ENCODE data around the gene SGO1. TPM values are rescaled to one million over a fixed set of nuclear protein-coding genes. Genes with fewer than 3 reads are reported as not detected.
"Not testable (repeated sequence)": the region's sequence is repeated elsewhere in the genome, so short reads cannot be mapped to it uniquely, and the experiment has no call there.

The SGO1 gene
- total RNA-seq, 1 donor, result 0.36 TPM

DNA sequence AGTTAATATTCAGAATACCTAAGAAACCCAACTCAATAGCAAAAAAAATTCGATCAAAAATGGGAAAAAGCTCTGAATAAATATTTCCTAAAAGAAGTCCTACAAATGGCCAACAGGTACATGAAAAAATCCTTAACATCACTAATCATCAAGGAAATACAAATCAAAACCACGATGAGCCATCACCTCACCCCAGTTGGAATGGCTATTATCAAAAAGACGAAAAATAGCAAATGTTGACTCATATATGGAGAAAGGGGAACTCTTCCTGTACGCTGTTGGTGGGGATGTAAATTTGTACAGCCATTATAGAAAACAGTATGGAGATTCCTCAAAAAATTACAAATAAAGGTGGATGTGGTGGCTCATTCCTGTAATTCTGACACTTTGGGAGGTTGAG, 29.6 kb upstream of the SGO1 start:
- Histone ChIP-seq H2AFZ (ENCODE audit: low read length) (no peak overlapping the region), H3K4me2 (ENCODE audit: insufficient read depth, low read length) (no peak overlapping the region), H3K9me3 (ENCODE audit: low read depth, low read length) (no peaks in the 10 kb centered on the region), H3K4me3 (ENCODE audit: insufficient read depth, low read length) (no peak overlapping the region), H3K36me3 (ENCODE audit: insufficient read depth, low read length) (no peaks in the 10 kb centered on the region), H3K27me3 (ENCODE audit: insufficient read depth, low read length) (no peaks in the 10 kb centered on the region), H3K4me1 (ENCODE audit: insufficient read depth, low read length) (no peaks in the 10 kb centered on the region), H3K79me2 (ENCODE audit: insufficient read depth, low read length) (no peaks in the 10 kb centered on the region), H3K27ac (ENCODE audit: low read depth, low read length) (no peak overlapping the region), H4K20me1 (ENCODE audit: insufficient read depth, low read length) (no peaks in the 10 kb centered on the region)
- DNase-seq (ENCODE audit: insufficient read length, low spot score, missing footprints), result no peak
- TF ChIP-seq, protein P1, sequence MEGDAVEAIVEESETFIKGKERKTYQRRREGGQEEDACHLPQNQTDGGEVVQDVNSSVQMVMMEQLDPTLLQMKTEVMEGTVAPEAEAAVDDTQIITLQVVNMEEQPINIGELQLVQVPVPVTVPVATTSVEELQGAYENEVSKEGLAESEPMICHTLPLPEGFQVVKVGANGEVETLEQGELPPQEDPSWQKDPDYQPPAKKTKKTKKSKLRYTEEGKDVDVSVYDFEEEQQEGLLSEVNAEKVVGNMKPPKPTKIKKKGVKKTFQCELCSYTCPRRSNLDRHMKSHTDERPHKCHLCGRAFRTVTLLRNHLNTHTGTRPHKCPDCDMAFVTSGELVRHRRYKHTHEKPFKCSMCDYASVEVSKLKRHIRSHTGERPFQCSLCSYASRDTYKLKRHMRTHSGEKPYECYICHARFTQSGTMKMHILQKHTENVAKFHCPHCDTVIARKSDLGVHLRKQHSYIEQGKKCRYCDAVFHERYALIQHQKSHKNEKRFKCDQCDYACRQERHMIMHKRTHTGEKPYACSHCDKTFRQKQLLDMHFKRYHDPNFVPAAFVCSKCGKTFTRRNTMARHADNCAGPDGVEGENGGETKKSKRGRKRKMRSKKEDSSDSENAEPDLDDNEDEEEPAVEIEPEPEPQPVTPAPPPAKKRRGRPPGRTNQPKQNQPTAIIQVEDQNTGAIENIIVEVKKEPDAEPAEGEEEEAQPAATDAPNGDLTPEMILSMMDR (IDR thresholded peaks at IDR 0.05; ENCODE audit: extremely low read depth, low read depth, low read length), result no peak

DNA sequence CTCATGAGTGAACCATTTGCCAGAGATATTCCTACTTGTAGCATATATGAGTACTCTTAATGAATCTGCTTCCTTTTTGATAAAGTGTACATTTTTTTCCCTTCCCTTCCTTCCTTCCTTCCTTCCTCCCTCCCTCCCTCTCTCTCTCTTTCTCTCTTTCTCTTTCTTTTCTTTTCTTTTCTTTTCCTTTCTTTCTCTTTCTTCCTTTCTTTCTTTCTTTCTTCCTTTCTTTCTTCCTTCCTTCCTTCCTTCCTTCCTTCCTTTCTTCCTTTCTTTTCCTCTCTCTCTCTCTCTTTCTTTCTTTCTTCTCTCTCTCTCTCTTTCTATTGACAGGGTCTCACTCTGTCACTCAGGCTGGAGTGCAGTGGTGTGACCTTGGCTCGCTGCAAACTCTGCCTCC, 27.5 kb upstream of the SGO1 start:
- not testable (repeated sequence) for H3K4me3 ChIP-seq (ENCODE audit: insufficient read depth, low read length); H3K9me3 ChIP-seq (ENCODE audit: low read depth, low read length); H3K36me3 ChIP-seq (ENCODE audit: insufficient read depth, low read length); H3K27me3 ChIP-seq (ENCODE audit: insufficient read depth, low read length); DNase-seq (ENCODE audit: insufficient read length, low spot score, missing footprints); H3K4me2 ChIP-seq (ENCODE audit: insufficient read depth, low read length); H2AFZ ChIP-seq (ENCODE audit: low read length); H3K79me2 ChIP-seq (ENCODE audit: insufficient read depth, low read length); H3K27ac ChIP-seq (ENCODE audit: low read depth, low read length); H3K4me1 ChIP-seq (ENCODE audit: insufficient read depth, low read length); H4K20me1 ChIP-seq (ENCODE audit: insufficient read depth, low read length)

DNA sequence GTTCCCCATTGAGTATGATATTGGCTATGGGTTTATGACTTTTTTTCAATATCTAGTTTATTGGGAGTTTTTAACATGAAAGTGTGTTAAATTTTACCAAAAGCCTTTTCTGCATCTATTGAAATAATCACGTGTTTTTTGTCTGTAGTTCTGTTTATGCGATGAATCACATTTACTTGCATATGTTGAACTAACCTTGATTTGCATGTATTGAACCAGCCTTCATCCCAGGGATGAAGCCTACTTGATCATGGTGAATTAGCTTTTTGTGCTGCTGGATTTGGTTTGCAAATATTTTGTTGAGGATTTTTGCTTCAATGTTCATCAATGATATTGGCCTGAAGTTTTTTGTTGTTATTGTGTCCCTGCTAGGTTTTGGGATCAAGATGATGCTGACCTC, 21.9 kb upstream of the SGO1 start:
- H3K9me3 ChIP-seq (ENCODE audit: low read depth, low read length); H3K4me1 ChIP-seq (ENCODE audit: insufficient read depth, low read length); H3K4me3 ChIP-seq (ENCODE audit: insufficient read depth, low read length); H2AFZ ChIP-seq (ENCODE audit: low read length); H3K27ac ChIP-seq (ENCODE audit: low read depth, low read length); H3K36me3 ChIP-seq (ENCODE audit: insufficient read depth, low read length); H4K20me1 ChIP-seq (ENCODE audit: insufficient read depth, low read length); DNase-seq (ENCODE audit: insufficient read length, low spot score, missing footprints); H3K79me2 ChIP-seq (ENCODE audit: insufficient read depth, low read length); H3K4me2 ChIP-seq (ENCODE audit: insufficient read depth, low read length); H3K27me3 ChIP-seq (ENCODE audit: insufficient read depth, low read length): not testable (repeated sequence)

DNA sequence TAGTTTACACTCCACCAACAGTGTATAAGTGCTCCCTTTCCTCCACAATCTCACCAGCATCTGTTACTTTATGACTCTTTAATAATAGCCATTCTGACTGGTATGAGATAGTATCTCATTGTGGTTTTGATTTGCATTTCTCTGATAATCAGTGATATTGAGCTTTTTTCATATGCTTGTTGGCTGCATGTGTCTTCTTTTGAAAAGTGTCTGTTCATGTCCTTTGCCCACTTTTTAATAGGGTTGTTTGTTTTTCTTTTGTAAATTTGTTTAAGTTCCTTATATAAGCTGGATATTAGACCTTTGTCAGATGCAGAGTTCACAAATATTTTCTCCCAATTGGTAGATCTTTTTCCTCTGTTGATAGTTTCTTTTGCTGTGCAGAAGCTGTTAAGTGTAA, 19.9 kb upstream of the SGO1 start:
- not testable (repeated sequence) for H3K4me2 ChIP-seq (ENCODE audit: insufficient read depth, low read length); DNase-seq (ENCODE audit: insufficient read length, low spot score, missing footprints); H3K27me3 ChIP-seq (ENCODE audit: insufficient read depth, low read length); H4K20me1 ChIP-seq (ENCODE audit: insufficient read depth, low read length); H3K4me1 ChIP-seq (ENCODE audit: insufficient read depth, low read length); H3K4me3 ChIP-seq (ENCODE audit: insufficient read depth, low read length); H3K79me2 ChIP-seq (ENCODE audit: insufficient read depth, low read length); H2AFZ ChIP-seq (ENCODE audit: low read length); H3K9me3 ChIP-seq (ENCODE audit: low read depth, low read length); H3K36me3 ChIP-seq (ENCODE audit: insufficient read depth, low read length); H3K27ac ChIP-seq (ENCODE audit: low read depth, low read length)

DNA sequence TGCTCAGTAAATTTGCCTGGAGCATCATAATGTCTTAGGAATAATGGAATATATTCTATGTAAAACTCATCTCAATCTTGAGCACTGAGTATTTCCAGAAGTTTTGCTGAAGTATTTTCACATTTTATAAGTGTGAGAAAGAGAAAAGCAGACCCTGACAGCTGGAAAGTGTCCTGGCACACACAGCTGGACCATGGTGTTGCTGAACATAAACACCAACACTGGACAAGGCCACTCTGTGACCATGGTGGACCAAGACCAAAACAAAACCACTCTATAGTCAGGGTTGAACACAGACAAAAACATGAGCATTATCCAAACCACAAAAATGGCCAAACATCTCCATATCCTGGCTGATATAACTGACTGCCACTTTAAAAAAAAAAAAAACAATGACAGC, 15.1 kb upstream of the SGO1 start:
- Histone ChIP-seq H3K4me1 (ENCODE audit: insufficient read depth, low read length) (no peaks in the 10 kb centered on the region), H3K4me2 (ENCODE audit: insufficient read depth, low read length) (no peak overlapping the region), H3K4me3 (ENCODE audit: insufficient read depth, low read length) (no peak overlapping the region), H3K27ac (ENCODE audit: low read depth, low read length) (no peak overlapping the region), H3K79me2 (ENCODE audit: insufficient read depth, low read length) (no peaks in the 10 kb centered on the region), H3K9me3 (ENCODE audit: low read depth, low read length) (no peaks in the 10 kb centered on the region), H3K36me3 (ENCODE audit: insufficient read depth, low read length) (no peaks in the 10 kb centered on the region), H3K27me3 (ENCODE audit: insufficient read depth, low read length) (no peaks in the 10 kb centered on the region), H2AFZ (ENCODE audit: low read length) (no peak overlapping the region), H4K20me1 (ENCODE audit: insufficient read depth, low read length) (no peaks in the 10 kb centered on the region)
- TF ChIP-seq, protein P1 (IDR thresholded peaks at IDR 0.05; ENCODE audit: extremely low read depth, low read depth, low read length), result no peak
- DNase-seq (ENCODE audit: insufficient read length, low spot score, missing footprints), result no peak

Data from osteoblast (primary cell).